ENCODE data around the gene RIPOR2. TPM values are rescaled to one million over a fixed set of nuclear protein-coding genes. Genes with fewer than 3 reads are reported as not detected.

Gene RIPOR2
- polyA plus RNA-seq, 1 donor = 8.8 TPM

- DNase-seq = no peak
Measured at GRCh38 chr6:24876499-24877465, 59.0 kb downstream of the RIPOR2 start.

- DNase-seq = no peak
Measured at GRCh38 chr6:24875534-24875901, 60.2 kb downstream of the RIPOR2 start.

- no peak for DNase-seq
Measured at GRCh38 chr6:24874776-24875533, 60.8 kb downstream of the RIPOR2 start.

- DNase-seq = no peak
Measured at GRCh38 chr6:24874128-24874527, 61.6 kb downstream of the RIPOR2 start.

- DNase-seq = no peak
Measured at GRCh38 chr6:24872779-24873178, 63.0 kb downstream of the RIPOR2 start.

GRCh38 chr6:24868765-24869164 lies 67.0 kb downstream of the RIPOR2 start:
- DNase-seq = no peak

- no peak for DNase-seq
Measured at GRCh38 chr6:24867104-24867703, 68.6 kb downstream of the RIPOR2 start.

- DNase-seq = no peak
Measured at GRCh38 chr6:24865161-24865560, 70.6 kb downstream of the RIPOR2 start.

GRCh38 chr6:24864343-24864742 lies 71.4 kb downstream of the RIPOR2 start:
- no peak for DNase-seq

- DNase-seq = no peak
Measured at GRCh38 chr6:24861934-24862333, 73.8 kb downstream of the RIPOR2 start.

- no peak for DNase-seq
Measured at GRCh38 chr6:24859608-24860200, 76.1 kb downstream of the RIPOR2 start.

GRCh38 chr6:24859132-24859531 lies 76.6 kb downstream of the RIPOR2 start:
- DNase-seq = no peak

- no peak for DNase-seq
Measured at GRCh38 chr6:24858177-24858653, 77.5 kb downstream of the RIPOR2 start.

GRCh38 chr6:24856901-24857670 lies 78.7 kb downstream of the RIPOR2 start:
- DNase-seq = no peak

GRCh38 chr6:24856246-24856599 lies 79.5 kb downstream of the RIPOR2 start:
- DNase-seq = no peak

- DNase-seq = peak; percentile 71
Measured at GRCh38 chr6:24855395-24856245, 80.1 kb downstream of the RIPOR2 start.

- no peak for DNase-seq
Measured at GRCh38 chr6:24854077-24854666, 81.6 kb downstream of the RIPOR2 start.

GRCh38 chr6:24851086-24851485 lies 84.7 kb downstream of the RIPOR2 start:
- no peak for DNase-seq

- no peak for DNase-seq
Measured at GRCh38 chr6:24849713-24850112, 86.0 kb downstream of the RIPOR2 start.

GRCh38 chr6:24848461-24848860 lies 87.3 kb downstream of the RIPOR2 start:
- DNase-seq = no peak

All from left kidney (tissue), 2 donors.